Trophoblast cell (in vitro differentiated cells and primary cell): Measurements from ENCODE around the gene TMEM134.
A peak's percentile ranks its signal among the peaks of the same experiment; 100 is the strongest.

Experiments
- DNase-seq, 2 donors: peaks; one replicate each; pipeline ENCODE4 v3.0.0-alpha.2; 2016
- H2AFZ ChIP-seq: 2 replicates; pipeline ENCODE4 v1.6.1; 2013; ENCODE audit warnings: low read length, moderate library complexity, mild to moderate bottlenecking; ENCODE audit not compliant: insufficient read depth, poor library complexity
- H2AK5ac ChIP-seq: 2 replicates; pipeline ENCODE4 v1.6.1; 2013; ENCODE audit warnings: mild to moderate bottlenecking, low read length
- H2BK120ac ChIP-seq: 2 replicates; pipeline ENCODE4 v1.6.1; 2013; ENCODE audit warnings: low read length, mild to moderate bottlenecking, moderate library complexity; ENCODE audit not compliant: insufficient read depth, poor library complexity
- H2BK12ac ChIP-seq: 2 replicates; pipeline ENCODE4 v1.6.1; 2013; ENCODE audit warnings: mild to moderate bottlenecking, low read length, moderate library complexity
- H2BK5ac ChIP-seq: 2 replicates; pipeline ENCODE4 v1.6.1; 2013; ENCODE audit warnings: low read length, low read depth, moderate library complexity, mild to moderate bottlenecking; ENCODE audit not compliant: poor library complexity
- H3K14ac ChIP-seq: 2 replicates; pipeline ENCODE4 v1.6.1; 2013; ENCODE audit warnings: mild to moderate bottlenecking, low read length
- H3K18ac ChIP-seq: 2 replicates; pipeline ENCODE4 v1.6.1; 2013; ENCODE audit warnings: mild to moderate bottlenecking, low read length
- H3K23ac ChIP-seq: 2 replicates; pipeline ENCODE4 v1.6.1; 2013; ENCODE audit warnings: low read length
- H3K27ac ChIP-seq: 2 replicates; pipeline ENCODE4 v1.5.1; 2013; ENCODE audit warnings: low read depth, mild to moderate bottlenecking, inconsistent platforms, low read length, moderate library complexity
- H3K27me3 ChIP-seq: 2 replicates; pipeline ENCODE4 v1.6.1; 2013; ENCODE audit warnings: inconsistent platforms, mild to moderate bottlenecking, low read length, moderate library complexity; ENCODE audit not compliant: insufficient read depth
- H3K36me3 ChIP-seq, 2 experiments: 1 replicate in 1 of 2; 2 replicates in 1 of 2; pipeline ENCODE4 v1.6.1; 2013; ENCODE audit warnings: low read length in 2 of 2, mild to moderate bottlenecking in 2 of 2, moderate library complexity in 1 of 2; ENCODE audit not compliant: insufficient read depth in 2 of 2, control insufficient read depth in 1 of 2
- H3K4ac ChIP-seq: 2 replicates; pipeline ENCODE4 v1.6.1; 2013; ENCODE audit warnings: low read depth, mild to moderate bottlenecking, low read length, moderate library complexity
- H3K4me1 ChIP-seq, 2 experiments: 1 replicate in 1 of 2; 2 replicates in 1 of 2; pipeline ENCODE4 v1.6.1; 2013; ENCODE audit warnings: low read length in 2 of 2, mild to moderate bottlenecking in 2 of 2, moderate library complexity in 1 of 2; ENCODE audit not compliant: insufficient read depth in 2 of 2, control insufficient read depth in 1 of 2
- H3K4me2 ChIP-seq: 2 replicates; pipeline ENCODE4 v1.6.1; 2013; ENCODE audit warnings: inconsistent platforms, mild to moderate bottlenecking, low read length, moderate library complexity
- H3K4me3 ChIP-seq: 2 replicates; pipeline ENCODE4 v1.5.1; 2013; ENCODE audit warnings: mild to moderate bottlenecking, low read depth, low read length, inconsistent platforms
- H3K79me1 ChIP-seq: one replicate; pipeline ENCODE4 v1.6.1; 2013; ENCODE audit warnings: low read length
- H3K79me2 ChIP-seq: 2 replicates; pipeline ENCODE4 v1.6.1; 2013; ENCODE audit warnings: low read length, mild to moderate bottlenecking; ENCODE audit not compliant: control insufficient read depth, insufficient read depth, poor library complexity
- H3K9ac ChIP-seq: 2 replicates; pipeline ENCODE4 v1.6.1; 2013; ENCODE audit warnings: mild to moderate bottlenecking, low read length
- H3K9me3 ChIP-seq: 2 replicates; pipeline ENCODE4 v1.6.1; 2013; ENCODE audit warnings: low read depth, mild to moderate bottlenecking, control low read depth, inconsistent platforms, low read length; ENCODE audit not compliant: insufficient read depth
- H4K12ac ChIP-seq: 2 replicates; pipeline ENCODE4 v1.6.1; 2013; ENCODE audit warnings: low read depth, mild to moderate bottlenecking, low read length, moderate library complexity
- H4K8ac ChIP-seq: 2 replicates; pipeline ENCODE4 v1.6.1; 2013; ENCODE audit warnings: low read depth, mild to moderate bottlenecking, low read length, moderate library complexity
- H4K91ac ChIP-seq: one replicate; pipeline ENCODE4 v1.6.1; 2013; ENCODE audit warnings: low read depth, mild to moderate bottlenecking, low read length, moderate library complexity
- WGBS: extraction: QIAGEN DNeasy Blood & Tissue Kit; methylation state at CpG from one replicate; pipeline ENCODE4 v1.1.7; 2013; ENCODE audit warnings: missing lambda C conversion rate; ENCODE audit not compliant: insufficient read length, insufficient coverage; ENCODE audit errors: extremely low coverage; 5-methylcytosine and 5-hydroxymethylcytosine counted together

TMEM134 gene

GRCh38 chr11:67448220-67448609 is 20.8 kb downstream of the TMEM134 start:
- H3K18ac ChIP-seq: no peak overlapping the region
- H2AFZ ChIP-seq: no peak overlapping the region
- no CpG with 5 or more reads among the region's 7 CpGs for WGBS

GRCh38 chr11:67445515-67445914 is 23.5 kb downstream of the TMEM134 start:
- Histone ChIP-seq H3K27ac (no peak overlapping the region), H3K9ac (no peak overlapping the region), H3K79me1 (peaks cover 10% of the 10 kb centered on the region), H3K4me1 (peaks cover 4 to 8% of the 10 kb centered on the region in 2 experiments), H3K18ac (no peak overlapping the region), H3K4me2 (no peak overlapping the region), H4K91ac (peak overlapping the region; percentile 9), H2BK120ac (no peak overlapping the region), H4K12ac (no peak overlapping the region), H3K36me3 (peaks cover 15 to 19% of the 10 kb centered on the region in 2 experiments), H3K9me3 (no peaks in the 10 kb centered on the region), H3K14ac (no peak overlapping the region), H2BK5ac (no peak overlapping the region), H3K4me3 (no peak overlapping the region), H3K79me2 (peaks cover 7% of the 10 kb centered on the region), H2AK5ac (no peak overlapping the region), H3K23ac (no peak overlapping the region), H3K27me3 (no peaks in the 10 kb centered on the region), H3K4ac (no peak overlapping the region), H4K8ac (no peak overlapping the region), H2AFZ (no peak overlapping the region), H2BK12ac (no peak overlapping the region)
- WGBS: no CpG with 5 or more reads among the region's 5 CpGs
- DNase-seq: no peak

More at GRCh38 chr11:67448220-67448609, 20.8 kb downstream of the TMEM134 start:
- H3K4me3 ChIP-seq: no peak overlapping the region
- H3K79me2 ChIP-seq: no peaks in the 10 kb centered on the region
- no peak overlapping the region for H3K27ac ChIP-seq
- H3K4ac ChIP-seq: no peak overlapping the region
- no peak overlapping the region for H4K8ac ChIP-seq
- no peak overlapping the region for H4K12ac ChIP-seq
- H2BK5ac ChIP-seq: no peak overlapping the region
- H3K4me1 ChIP-seq: no peaks in the 10 kb centered on the region
- H2BK120ac ChIP-seq: no peak overlapping the region
- H3K4me2 ChIP-seq: no peak overlapping the region
- no peak overlapping the region for H3K9ac ChIP-seq
- H3K14ac ChIP-seq: no peak overlapping the region
- no peak overlapping the region for H2AK5ac ChIP-seq
- DNase-seq: no peak
- H3K9me3 ChIP-seq: peaks cover 4% of the 10 kb centered on the region
- H3K27me3 ChIP-seq: no peaks in the 10 kb centered on the region
- H4K91ac ChIP-seq: no peak overlapping the region
- H3K79me1 ChIP-seq: peaks cover 5% of the 10 kb centered on the region
- H3K23ac ChIP-seq: no peak overlapping the region
- H3K36me3 ChIP-seq: no peaks in the 10 kb centered on the region
- H2BK12ac ChIP-seq: no peak overlapping the region

- Histone ChIP-seq H3K36me3 (peaks cover 37 to 42% of the 10 kb centered on the region in 2 experiments), H3K9me3 (no peaks in the 10 kb centered on the region), H3K79me1 (peaks cover 10% of the 10 kb centered on the region), H3K18ac (peak overlapping the region; percentile 88), H3K27me3 (no peaks in the 10 kb centered on the region), H3K4ac (peak overlapping the region; percentile 92), H2AK5ac (peak overlapping the region; percentile 97), H4K91ac (peak overlapping the region; percentile 91), H2BK12ac (peak overlapping the region; percentile 37), H2AFZ (no peak overlapping the region), H2BK5ac (peak overlapping the region; percentile 59), H3K23ac (no peak overlapping the region), H3K4me1 (peaks cover 5 to 9% of the 10 kb centered on the region in 2 experiments), H3K79me2 (peaks cover 7% of the 10 kb centered on the region), H4K12ac (peak overlapping the region; percentile 79), H3K4me2 (peak overlapping the region; percentile 65), H3K9ac (peak overlapping the region; percentile 98), H3K14ac (peak overlapping the region; percentile 95), H3K4me3 (peak overlapping the region; percentile 93), H2BK120ac (peak overlapping the region; percentile 86), H4K8ac (peak overlapping the region; percentile 89), H3K27ac (peak overlapping the region; percentile 53)
- no CpG with 5 or more reads among the region's 45 CpGs for WGBS
- peak in 1 of 2 donors; percentile 36 for DNase-seq
Observed at GRCh38 chr11:67442504-67443404, 26.3 kb downstream of the TMEM134 start.

- no peak overlapping the region for H3K23ac ChIP-seq
- H2BK120ac ChIP-seq: no peak overlapping the region
- peaks cover 11 to 16% of the 10 kb centered on the region in 2 experiments for H3K4me1 ChIP-seq
- no peak overlapping the region for H2BK12ac ChIP-seq
- no CpG with 5 or more reads among the region's 28 CpGs for WGBS
- H3K36me3 ChIP-seq: peaks cover 41 to 47% of the 10 kb centered on the region in 2 experiments
- no peak overlapping the region for H2AFZ ChIP-seq
- no peak overlapping the region for H4K12ac ChIP-seq
- no peak overlapping the region for H2AK5ac ChIP-seq
- H3K79me2 ChIP-seq: peaks cover 7% of the 10 kb centered on the region
- H4K91ac ChIP-seq: no peak overlapping the region
- no peaks in the 10 kb centered on the region for H3K27me3 ChIP-seq
- H3K27ac ChIP-seq: no peak overlapping the region
- H2BK5ac ChIP-seq: no peak overlapping the region
- H4K8ac ChIP-seq: no peak overlapping the region
- no peak overlapping the region for H3K4ac ChIP-seq
- H3K18ac ChIP-seq: no peak overlapping the region
- H3K4me3 ChIP-seq: no peak overlapping the region
- peaks cover 12% of the 10 kb centered on the region for H3K79me1 ChIP-seq
- no peaks in the 10 kb centered on the region for H3K9me3 ChIP-seq
- DNase-seq: no peak
- H3K9ac ChIP-seq: no peak overlapping the region
- H3K14ac ChIP-seq: no peak overlapping the region
- H3K4me2 ChIP-seq: peak overlapping the region; percentile 65
Observed at GRCh38 chr11:67441731-67442351, 27.2 kb downstream of the TMEM134 start.
